AG09309 (cell line): Measurements from ENCODE around the gene SLC35F5.
"Not testable (repeated sequence)": the region's sequence is repeated elsewhere in the genome, so short reads cannot be mapped to it uniquely, and the experiment has no call there.

Source experiments
- DNase-seq: peaks from one replicate; pipeline ENCODE4 v3.0.0-alpha.2; 2010; ENCODE audit warnings: low read depth
- H3K4me3 ChIP-seq: 2 replicates; pipeline ENCODE4 v1.5.1; 2011; ENCODE audit warnings: mild to moderate bottlenecking, low read depth, low read length, moderate library complexity; ENCODE audit not compliant: control insufficient read depth
- TF ChIP-seq, protein P1 (sequence below): IDR thresholded peaks from 2 replicates; pipeline ENCODE4 v1.5.1; 2011; ENCODE audit warnings: mild to moderate bottlenecking, low read depth, low read length, inconsistent platforms; ENCODE audit not compliant: insufficient read depth, control insufficient read depth; ENCODE audit errors: missing control alignments

The SLC35F5 gene

DNA sequence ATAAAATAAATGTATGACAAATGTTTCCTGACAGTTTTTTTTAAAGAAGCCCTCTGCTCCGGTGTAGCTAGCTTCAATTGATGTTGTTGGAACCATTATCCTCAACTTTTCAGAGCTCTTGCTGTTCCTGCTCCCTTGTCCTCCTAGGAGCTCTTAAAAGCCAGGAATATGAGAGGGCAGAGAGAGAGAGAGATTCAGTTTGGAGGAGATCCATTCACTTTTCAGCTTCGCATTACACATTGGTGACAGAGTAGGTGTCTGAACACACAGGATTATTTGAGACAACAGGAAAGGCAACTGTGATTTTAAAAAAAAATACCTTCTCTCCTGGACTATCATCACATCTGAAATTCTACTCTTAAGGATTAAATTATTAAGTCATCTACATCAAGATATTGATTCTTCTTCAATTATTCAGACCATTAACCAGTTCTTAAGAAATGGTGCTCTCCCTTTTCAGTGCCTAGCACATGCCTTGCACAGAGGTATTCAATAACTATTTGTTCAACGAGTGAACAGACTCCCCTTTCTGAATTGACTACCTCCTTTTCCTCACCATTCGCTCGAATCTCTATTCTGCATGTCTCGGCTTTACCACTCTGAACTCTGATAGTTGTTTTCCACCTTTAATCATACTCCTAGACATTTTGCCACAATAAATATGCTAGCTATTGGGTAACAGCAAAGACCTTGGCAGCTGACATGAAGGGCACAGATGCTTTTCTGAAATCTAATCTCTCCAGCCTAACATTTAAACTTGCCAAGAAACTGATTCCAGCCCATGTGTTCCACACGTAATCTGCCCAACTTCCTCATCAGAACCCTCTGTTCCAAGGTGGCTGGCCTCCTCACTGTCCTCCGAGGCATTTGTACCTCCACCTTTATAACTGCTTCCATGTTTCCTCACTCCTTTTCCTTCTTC lies 28.6 kb upstream of the SLC35F5 start:
- DNase-seq, result no peak
- H3K4me3 ChIP-seq, result no peak overlapping the region
- TF ChIP-seq, protein P1, sequence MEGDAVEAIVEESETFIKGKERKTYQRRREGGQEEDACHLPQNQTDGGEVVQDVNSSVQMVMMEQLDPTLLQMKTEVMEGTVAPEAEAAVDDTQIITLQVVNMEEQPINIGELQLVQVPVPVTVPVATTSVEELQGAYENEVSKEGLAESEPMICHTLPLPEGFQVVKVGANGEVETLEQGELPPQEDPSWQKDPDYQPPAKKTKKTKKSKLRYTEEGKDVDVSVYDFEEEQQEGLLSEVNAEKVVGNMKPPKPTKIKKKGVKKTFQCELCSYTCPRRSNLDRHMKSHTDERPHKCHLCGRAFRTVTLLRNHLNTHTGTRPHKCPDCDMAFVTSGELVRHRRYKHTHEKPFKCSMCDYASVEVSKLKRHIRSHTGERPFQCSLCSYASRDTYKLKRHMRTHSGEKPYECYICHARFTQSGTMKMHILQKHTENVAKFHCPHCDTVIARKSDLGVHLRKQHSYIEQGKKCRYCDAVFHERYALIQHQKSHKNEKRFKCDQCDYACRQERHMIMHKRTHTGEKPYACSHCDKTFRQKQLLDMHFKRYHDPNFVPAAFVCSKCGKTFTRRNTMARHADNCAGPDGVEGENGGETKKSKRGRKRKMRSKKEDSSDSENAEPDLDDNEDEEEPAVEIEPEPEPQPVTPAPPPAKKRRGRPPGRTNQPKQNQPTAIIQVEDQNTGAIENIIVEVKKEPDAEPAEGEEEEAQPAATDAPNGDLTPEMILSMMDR, result no peak

DNA sequence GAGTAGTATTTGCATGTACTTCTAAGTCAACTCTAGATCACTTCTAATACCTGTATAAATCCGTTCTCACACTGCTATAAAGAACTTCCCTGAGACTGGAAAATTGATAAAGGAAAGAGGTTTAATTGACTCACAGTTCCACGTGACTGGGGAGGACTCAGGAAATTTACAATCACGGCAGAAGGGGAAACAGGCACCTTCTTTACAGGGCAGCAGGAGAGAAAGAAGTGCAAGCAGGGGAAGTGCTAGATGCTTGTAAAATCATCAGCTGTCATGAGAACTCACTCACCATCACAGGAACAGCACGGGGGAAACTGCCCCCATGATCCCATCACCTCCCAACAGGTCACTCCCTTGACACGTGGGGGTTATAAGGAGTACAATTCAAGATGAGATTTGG lies 24.0 kb upstream of the SLC35F5 start:
- no peak overlapping the region for H3K4me3 ChIP-seq
- TF ChIP-seq, protein P1, result no peak
- DNase-seq, result no peak

DNA sequence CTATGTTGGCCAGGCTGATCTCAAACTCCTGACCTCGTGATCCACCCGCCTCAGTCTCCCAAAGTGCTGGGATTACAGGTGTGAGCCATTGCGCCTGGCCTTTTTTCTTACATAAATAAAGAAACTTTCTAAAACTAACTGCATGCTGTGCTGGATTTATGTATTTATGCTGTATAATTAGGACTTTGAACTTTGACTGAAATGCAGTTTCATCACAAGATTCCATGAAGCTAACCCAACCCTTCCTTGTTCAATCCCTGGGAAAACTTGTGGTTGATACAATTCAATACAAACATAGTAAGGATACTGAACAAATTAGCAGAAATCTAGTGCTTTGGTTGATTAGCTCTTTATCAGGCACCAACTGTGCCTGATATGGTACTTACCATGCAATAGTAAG lies 20.9 kb upstream of the SLC35F5 start:
- TF ChIP-seq, protein P1, result no peak
- H3K4me3 ChIP-seq, result no peak overlapping the region
- no peak for DNase-seq

DNA sequence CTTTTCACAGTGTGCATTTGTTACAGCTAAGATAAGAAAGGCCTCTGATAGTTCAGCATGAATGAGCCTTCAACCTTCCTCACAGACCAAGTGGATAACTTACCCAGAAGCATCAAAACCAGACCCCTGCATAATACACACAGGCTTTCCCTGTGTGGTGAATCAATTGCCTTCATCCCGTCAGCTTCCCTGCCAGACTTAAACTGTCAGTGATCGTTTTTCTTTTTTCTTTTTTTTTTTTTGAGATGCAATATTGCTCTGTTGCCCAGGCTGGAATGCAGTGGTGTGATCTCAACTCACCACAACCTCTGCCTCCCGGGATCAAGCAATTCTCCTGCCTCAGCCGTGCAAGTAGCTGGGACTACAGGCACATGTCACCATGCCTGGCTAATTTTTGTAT lies 20.5 kb upstream of the SLC35F5 start:
- no peak for DNase-seq
- TF ChIP-seq, protein P1, result no peak
- no peak overlapping the region for H3K4me3 ChIP-seq

DNA sequence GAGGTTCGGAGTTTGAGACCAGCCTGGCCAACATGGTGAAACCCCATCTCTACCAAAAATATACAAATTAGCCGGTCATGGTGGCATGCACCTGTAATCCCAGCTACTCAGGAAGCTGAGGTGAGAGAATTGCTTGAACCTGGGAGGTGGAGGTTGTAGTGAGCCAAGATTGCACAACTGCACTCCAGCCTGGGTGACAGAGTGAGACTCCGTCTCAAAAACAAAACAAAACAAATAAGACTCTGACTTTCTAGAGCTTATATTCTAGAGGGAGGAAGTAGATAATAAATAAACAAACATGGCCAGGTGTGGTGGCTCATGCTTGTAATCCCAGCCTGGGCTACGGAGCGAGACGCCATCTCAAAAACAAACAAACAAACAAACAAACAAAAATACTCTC lies 18.2 kb upstream of the SLC35F5 start:
- not testable (repeated sequence) for H3K4me3 ChIP-seq, DNase-seq

DNA sequence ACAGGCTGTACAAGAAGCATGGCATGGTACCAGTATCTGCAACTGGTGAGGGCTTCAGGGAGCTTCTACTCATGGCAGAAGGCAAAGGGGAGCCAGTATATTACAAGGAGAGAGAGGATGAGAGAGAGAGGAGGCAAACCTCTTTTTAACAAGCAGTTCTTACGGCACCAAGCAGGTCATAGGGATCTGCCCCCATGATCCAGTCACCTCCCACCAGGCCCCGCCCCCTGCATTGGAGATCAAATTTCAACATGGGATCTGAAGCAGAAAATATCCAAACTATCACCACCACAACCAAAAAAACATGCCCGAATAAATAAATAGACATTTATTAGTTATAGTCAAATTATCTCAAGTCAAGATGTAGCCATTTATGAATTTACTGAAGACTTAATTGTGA lies 14.5 kb upstream of the SLC35F5 start:
- TF ChIP-seq, protein P1, result no peak
- H3K4me3 ChIP-seq, result no peak overlapping the region
- DNase-seq, result no peak

DNA sequence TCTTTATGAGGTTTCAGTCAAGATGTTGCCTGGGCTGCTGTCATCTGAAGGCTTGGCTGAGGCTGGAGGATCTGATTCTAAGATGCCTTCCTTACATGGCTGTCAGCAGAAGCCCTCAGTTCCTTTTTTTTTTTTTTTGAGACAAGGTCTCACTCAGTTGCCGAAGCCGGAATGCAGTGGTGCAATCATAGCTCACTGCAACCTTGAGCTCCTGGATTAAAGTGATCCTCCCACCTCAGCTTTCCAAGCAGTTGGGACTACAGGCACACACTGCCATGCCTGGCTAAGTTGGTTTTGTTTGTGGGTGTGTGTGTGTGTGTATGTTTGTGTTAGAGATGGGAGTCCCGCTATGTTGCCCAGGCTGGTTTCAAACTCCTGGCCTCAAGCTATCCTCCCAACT lies 13.1 kb upstream of the SLC35F5 start:
- H3K4me3 ChIP-seq, result no peak overlapping the region
- DNase-seq, result no peak
- TF ChIP-seq, protein P1, result no peak
